Measurements from ENCODE around the gene EIF2B4. TPM values are rescaled to one million over a fixed set of nuclear protein-coding genes. Genes with fewer than 3 reads are reported as not detected.

Gene EIF2B4
- total and polyA plus RNA-seq, 2 experiments from 2014 or later, result 51.4 to 64.0 TPM

- TF ChIP-seq REST (IDR thresholded peaks at IDR 0.05; ENCODE audit: unreplicated experiment), result no peak
- no peak for TF ChIP-seq ZNF331 (CRISPR knock-in tag; IDR thresholded peaks at IDR 0.05; ENCODE audit: low read depth)
- TF ChIP-seq ZNF114 (CRISPR knock-in tag; IDR thresholded peaks at IDR 0.05), result no peak
- TF ChIP-seq EZH2phosphoT487 (IDR thresholded peaks at IDR 0.05; ENCODE audit: unreplicated experiment), result no peak
- TF ChIP-seq CREB1 (CRISPR knock-in tag; IDR thresholded peaks at IDR 0.05; ENCODE audit: low read depth), result no peak
- no peak for TF ChIP-seq POLR2AphosphoS5 (IDR thresholded peaks at IDR 0.05; ENCODE audit: low read depth)
- no peak for TF ChIP-seq JUNB (IDR thresholded peaks at IDR 0.05; ENCODE audit: unreplicated experiment)
- TF ChIP-seq ETS1 (IDR thresholded peaks at IDR 0.05), result no peak
Measured at GRCh38 chr2:27362678-27363420, 7.3 kb downstream of the EIF2B4 start (continued).

- H4K20me1 ChIP-seq (replicated peaks; ENCODE audit: insufficient read depth), result peaks cover 25% of the 10 kb centered on the region
- H3K4me3 ChIP-seq, result peak within 1 kb of the TSS; percentile 71
- H3K9me2 ChIP-seq (ENCODE audit: insufficient read depth), result peaks cover 3% of the 10 kb centered on the region
- Mint-ChIP-seq H3K4me1 (peaks cover 37% of the 10 kb centered on the region), H3K4me3 (peak within 1 kb of the TSS; percentile 96), H3K27ac (peak within 1 kb of the TSS; percentile 99), H3K36me3 (ENCODE audit: low read depth) (peaks cover 28% of the 10 kb centered on the region), H3K9me3 (peaks cover 12% of the 10 kb centered on the region), H3K27me3 (ENCODE audit: insufficient read depth, low read depth, poor library complexity) (peaks cover 9% of the 10 kb centered on the region)
- peaks cover 49% of the 10 kb centered on the region for H3K4me1 ChIP-seq (ENCODE audit: insufficient read depth)
- H3F3A ChIP-seq (replicated peaks; ENCODE audit: low read depth), result peaks cover 13% of the 10 kb centered on the region
- no peaks in the 10 kb centered on the region for H3K27me3 ChIP-seq (ENCODE audit: insufficient read depth)
- H3K4me2 ChIP-seq, result peak within 1 kb of the TSS; percentile 85
- H3K36me3 ChIP-seq (ENCODE audit: insufficient read depth), result no peaks in the 10 kb centered on the region
- H3K27ac ChIP-seq (ENCODE audit: low read depth), result peak within 1 kb of the TSS; percentile 97
- DNase-seq (ENCODE audit: low spot score), result peak; percentile 100
- H2AFZ ChIP-seq, result peak within 1 kb of the TSS; percentile 66; the same call in 1 of the 2 replicates
- peaks cover 59% of the 10 kb centered on the region for H3K79me2 ChIP-seq (replicated peaks; ENCODE audit: insufficient read depth)
- TF ChIP-seq CREB1 (CRISPR knock-in tag; IDR thresholded peaks at IDR 0.05; ENCODE audit: low read depth) (peak; percentile 96), NANOG (IDR thresholded peaks at IDR 0.05; ENCODE audit: borderline replicate concordance) (no peak), ETS1 (IDR thresholded peaks at IDR 0.05) (peak; percentile 83), CTCF (conservative IDR thresholded peaks at IDR 0.05; ENCODE audit: low read depth in 2 of 2) (no peak), POLR2AphosphoS5 (IDR thresholded peaks at IDR 0.05; ENCODE audit: low read depth) (peak; percentile 47; the same call in 1 of the 2 replicates), JUNB (IDR thresholded peaks at IDR 0.05; ENCODE audit: unreplicated experiment) (no peak)
- ATAC-seq, result peak; percentile 90
Measured at GRCh38 chr2:27356382-27357181, 13.6 kb downstream of the EIF2B4 start, which contains the start of gene GTF3C2. Gene GTF3C2, minus strand, starts transcription at chr2:27356764. Its CDS starts 13,210 bp downstream, at chr2:27343554.

Measured in GM23338 (cell line).